NT2/D1 (cell line): ENCODE data around the gene DNM3.

ENCODE experiments used
- SUZ12 ChIP-seq: IDR thresholded peaks from 2 replicates; pipeline ENCODE4 v1.6.1; 2011; ENCODE audit not compliant: insufficient read length, insufficient read depth; ENCODE audit errors: extremely low read depth
- ZNF274 ChIP-seq: IDR thresholded peaks from 2 replicates; pipeline ENCODE4 v1.6.1; 2011; ENCODE audit warnings: mild to moderate bottlenecking, low read depth, low read length

DNA sequence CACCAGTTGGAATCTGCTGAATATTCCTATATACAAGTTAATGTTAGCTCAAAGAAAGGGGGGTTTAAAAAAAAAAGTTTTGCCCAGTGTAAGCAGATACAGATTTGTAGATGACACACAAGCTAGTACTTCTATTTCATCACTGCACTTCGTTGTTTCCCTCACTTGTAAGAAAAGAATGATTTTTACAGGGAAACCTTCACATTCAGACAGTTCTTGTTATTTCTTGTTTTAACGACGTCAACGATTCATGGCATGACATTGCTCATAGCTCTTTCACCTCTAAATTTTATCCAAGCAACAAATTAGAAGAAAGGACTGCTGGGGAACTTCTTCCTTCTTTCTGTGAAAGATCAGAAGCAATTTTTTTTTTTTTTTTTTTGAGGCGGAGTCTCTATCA is 553.5 kb downstream of the DNM3 start:
- TF ChIP-seq ZNF274 (no peak), SUZ12 (no peak)
